Hematopoietic multipotent progenitor cell (in vitro differentiated cells): Measurements from ENCODE around the gene NXN. TPM values are rescaled to one million over a fixed set of nuclear protein-coding genes. Genes with fewer than 3 reads are reported as not detected.
"Not testable (repeated sequence)": the region's sequence is repeated elsewhere in the genome, so short reads cannot be mapped to it uniquely, and the experiment has no call there.

Source experiments
- DNase-seq, 3 donors: peaks; one replicate each; pipeline ENCODE4 v3.0.0-alpha.2; 2011 to 2015; ENCODE audit warnings: low read depth in 2 of 3, low spot score in 2 of 3
- total RNA-seq: library from RNA; depleted of rRNA; stranded (reverse); fragments of >200 nt; gene quantifications from one replicate; pipeline ENCODE4 v1.2.3, GENCODE V29; 2012

Gene NXN
- total RNA-seq, 1 donor: 1.6 TPM

DNA sequence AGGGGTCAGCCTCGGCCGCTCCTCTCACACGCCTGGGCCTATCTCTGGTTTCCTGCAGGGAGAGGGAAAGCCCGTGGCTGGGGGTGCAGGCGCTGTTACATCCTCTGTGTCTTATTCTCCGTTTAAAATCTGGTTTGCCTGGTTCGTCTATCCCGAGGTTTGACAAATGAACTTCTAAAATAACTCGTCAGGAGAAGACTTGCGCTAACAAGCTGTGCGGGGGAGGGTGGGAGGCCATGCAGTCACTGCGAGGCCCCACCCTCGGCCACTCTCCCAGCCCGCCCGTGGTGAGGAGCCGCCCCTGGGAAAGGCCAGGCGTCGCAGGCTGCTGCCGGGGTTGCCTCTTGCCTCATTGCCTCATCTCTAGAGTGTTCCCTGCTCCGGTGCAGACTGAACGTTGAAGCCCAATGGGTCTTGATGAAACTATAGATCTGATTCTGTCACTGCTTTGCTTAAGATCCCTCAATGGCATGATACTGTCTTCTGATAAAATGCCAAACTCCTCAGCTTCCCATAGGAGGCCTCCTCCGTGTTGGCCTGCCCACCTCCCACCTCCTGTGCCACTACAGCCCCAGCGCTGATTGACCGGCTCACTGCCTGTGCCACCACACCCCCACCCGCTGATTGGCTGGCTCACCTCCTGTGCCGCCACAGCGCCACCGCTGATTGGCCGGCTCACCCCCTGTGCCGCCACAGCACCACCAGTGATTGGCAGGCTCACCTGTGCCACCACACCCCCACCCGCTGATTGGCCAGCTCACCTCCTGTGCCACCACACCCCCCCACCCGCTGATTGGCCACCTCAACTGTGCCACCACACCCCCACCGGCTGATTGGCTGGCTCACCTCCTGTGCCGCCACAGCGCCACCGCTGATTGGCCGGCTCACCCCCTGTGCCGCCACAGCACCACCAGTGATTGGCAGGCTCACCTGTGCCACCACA is 189.4 kb downstream of the NXN start:
- not testable (repeated sequence) for DNase-seq

DNA sequence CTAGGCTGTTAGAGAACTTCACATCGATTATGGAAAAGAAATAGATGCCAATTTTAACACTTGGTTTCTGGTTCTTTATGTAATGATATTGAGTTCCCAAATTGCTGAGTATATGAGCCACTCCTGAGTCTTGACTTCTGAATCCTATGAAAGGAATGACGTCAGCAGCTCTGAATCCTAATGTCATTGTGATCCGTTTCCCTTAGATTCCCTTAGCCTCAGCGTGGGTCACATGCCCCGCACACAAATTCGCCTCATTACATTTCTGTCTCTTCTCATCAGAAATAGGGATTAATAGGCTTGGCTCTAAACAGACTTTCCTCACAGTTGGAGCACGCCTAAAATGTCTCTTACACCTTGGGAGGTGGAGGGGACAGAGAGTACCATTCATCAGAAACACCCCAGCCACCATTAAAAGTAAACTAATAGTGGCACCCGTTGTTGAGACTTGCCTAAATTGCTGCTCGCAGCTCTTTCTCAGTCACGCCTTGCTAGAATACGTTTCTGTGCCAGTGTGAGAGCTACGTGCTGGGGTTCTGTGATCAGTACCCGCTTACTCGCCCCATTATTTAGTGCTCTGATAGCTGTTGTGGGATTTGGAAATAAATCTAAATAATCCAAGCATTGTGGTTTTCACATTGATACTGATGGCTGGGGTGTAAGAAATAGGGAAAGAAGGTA is 190.3 kb downstream of the NXN start:
- DNase-seq: no peak

DNA sequence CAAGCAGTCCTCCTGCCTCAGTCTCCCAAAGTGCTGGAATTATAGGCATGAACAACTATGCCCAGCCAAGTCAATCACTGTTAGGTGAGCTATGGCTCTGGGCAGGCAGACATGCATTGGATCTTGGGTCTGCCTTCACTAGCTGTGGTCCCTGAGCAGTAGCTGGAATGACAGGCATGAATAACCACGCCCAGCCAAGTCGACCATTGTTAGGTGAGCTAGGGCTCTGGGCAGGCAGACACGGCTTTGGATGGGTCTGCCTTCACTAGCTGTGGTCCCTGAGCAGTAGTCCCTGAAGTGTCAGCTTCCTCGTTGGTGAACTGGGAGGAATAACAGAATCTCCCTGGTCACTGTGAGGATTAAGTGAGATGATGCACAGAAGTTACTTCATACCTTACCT is 191.0 kb downstream of the NXN start:
- DNase-seq: no peak

DNA sequence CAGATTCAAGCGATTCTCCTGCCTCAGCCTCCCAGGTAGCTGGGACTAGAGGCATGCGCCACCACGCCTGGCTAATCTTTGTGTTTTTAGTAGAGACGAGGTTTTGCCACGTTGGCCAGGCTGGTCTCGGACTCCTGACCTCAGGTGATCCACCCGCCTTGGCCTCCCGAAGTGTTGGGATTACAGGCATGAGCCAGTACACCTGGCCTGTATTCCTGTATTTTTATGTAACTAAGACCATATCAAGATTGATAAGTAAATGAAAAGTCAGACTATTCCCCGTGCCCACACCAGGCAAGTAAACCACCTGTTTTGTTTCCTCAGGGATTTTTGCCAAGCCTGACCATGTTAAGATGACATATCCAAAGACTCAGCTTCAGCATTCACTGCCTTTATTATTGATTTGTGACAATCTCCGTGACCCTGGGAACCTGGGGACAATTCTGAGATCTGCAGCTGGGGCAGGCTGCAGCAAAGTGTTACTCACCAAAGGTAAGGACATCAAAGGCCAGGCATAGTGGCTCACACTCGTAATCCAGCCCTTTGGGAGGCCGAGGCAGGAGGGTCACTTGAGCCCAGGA is 191.8 kb downstream of the NXN start:
- no peak for DNase-seq

DNA sequence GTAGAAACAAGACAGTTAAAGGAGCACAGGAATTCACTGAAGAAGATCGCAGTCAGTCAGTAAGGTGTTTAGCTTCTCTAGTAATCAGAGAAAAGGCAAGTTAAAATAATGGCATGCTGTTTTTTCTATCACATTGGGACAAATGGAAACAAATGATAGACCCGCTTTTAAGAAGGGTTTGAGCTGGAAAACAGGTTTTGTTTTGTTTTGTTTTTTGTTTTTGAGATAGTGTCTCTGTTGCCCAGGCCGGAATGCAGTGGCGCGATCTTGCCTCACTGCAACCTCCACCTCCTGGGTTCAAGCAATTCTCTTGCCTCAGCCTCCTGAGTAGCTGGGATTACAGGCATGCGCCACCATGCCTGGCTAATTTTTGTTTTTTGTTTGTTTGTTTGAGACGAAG is 193.7 kb downstream of the NXN start:
- not testable (repeated sequence) for DNase-seq

DNA sequence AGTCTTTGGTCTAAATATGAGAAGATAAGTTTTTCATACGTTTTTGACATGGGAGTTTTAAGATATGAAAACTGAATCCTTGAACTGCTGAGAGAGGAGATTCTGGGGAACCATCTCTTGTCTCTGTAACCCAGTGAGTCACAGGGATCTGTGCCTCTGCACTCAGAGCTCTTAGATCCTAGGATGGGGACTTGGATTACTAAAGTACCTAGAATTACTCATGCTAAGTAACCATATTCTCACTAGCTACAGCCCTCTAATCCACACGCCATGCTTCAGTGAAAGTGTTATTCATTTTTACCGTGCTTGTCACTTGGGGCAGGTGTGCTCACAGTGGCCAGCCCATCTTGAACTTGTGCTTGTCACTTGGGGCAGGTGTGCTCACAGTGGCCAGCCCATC is 195.4 kb downstream of the NXN start:
- no peak for DNase-seq

DNA sequence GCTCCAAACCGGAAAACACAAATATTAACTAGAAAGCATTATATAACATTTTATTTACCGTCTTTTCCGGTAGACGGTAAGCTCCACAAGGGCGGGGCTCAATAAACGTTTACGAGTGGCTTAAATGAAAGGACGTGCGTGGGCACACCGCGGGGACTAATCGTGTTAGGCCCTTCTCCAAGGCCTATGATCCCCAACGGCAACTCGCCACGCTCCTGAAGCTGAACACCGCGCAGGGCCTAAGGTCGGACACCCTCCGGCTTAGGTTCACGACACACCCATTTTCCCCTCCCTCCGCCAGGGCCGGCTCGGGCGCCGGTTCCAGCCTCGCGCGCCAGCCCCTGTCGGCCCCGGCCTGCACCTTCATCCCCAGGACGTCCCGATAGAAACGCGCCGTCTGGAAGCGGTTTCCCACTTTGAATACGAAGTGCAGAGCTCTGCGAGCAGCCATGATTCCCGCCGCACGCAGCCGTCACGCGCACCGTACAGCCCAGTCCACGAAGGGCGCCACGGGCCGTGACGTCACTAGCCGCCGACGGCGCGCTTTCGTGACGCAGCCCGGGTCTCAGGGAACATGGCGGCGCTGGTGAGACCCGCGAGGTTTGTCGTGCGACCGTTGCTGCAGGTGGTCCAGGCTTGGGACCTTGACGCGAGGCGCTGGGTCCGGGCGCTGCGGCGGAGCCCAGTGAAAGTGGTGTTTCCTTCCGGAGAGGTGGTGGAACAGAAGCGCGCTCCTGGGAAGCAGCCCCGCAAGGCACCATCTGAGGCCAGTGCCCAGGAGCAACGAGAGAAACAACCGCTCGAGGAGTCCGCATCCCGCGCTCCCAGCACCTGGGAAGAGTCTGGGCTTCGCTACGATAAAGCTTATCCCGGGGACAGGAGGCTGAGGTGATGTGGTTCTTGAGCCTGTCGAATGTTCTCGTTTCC is 197.5 kb downstream of the NXN start, which contains the start of the genes GLOD4 and MRM3:
Gene GLOD4 (minus strand): TSS at position 476 of the 927 bp plus-strand sequence. CDS start 25 bp downstream, at position 451.
Gene MRM3 (plus strand): TSS at position 549 of the 927 bp plus-strand sequence. CDS start 26 bp downstream, at position 575.
- peak; percentile 92 to 97 (median 92) for DNase-seq

DNA sequence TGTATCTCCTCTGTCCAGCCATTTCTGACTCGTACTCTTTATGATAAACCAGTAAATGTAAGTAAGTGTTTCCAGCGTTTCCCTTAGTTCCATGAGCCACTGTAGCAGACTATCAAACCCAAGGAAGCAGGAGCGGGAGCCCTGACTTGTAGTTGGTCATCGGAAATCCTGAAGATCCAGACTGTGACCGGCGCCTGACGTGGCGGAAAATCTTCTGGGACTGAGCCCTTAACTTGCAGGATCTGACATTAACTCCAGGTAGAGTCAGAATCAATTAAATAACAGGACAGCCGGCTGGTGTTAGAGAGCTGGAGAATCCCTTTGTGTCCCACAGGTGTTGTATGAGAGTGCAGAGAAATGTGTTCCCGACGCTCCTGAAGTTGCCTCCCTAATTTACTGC is 201.5 kb downstream of the NXN start:
- DNase-seq: no peak

DNA sequence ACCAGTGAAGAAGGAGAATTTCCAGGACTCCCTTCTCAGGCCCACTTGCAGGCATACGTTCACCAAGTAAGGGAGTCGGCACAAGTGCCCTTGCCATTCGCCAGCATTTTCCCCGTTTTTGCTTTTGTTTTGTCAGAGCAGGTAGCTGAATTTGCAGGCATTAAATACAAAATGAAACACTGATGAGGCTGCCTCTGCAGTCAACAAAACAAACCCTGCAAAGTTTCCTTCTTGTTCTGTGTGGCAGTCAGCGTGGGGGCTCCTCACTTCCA is 205.3 kb downstream of the NXN start:
- no peak for DNase-seq

DNA sequence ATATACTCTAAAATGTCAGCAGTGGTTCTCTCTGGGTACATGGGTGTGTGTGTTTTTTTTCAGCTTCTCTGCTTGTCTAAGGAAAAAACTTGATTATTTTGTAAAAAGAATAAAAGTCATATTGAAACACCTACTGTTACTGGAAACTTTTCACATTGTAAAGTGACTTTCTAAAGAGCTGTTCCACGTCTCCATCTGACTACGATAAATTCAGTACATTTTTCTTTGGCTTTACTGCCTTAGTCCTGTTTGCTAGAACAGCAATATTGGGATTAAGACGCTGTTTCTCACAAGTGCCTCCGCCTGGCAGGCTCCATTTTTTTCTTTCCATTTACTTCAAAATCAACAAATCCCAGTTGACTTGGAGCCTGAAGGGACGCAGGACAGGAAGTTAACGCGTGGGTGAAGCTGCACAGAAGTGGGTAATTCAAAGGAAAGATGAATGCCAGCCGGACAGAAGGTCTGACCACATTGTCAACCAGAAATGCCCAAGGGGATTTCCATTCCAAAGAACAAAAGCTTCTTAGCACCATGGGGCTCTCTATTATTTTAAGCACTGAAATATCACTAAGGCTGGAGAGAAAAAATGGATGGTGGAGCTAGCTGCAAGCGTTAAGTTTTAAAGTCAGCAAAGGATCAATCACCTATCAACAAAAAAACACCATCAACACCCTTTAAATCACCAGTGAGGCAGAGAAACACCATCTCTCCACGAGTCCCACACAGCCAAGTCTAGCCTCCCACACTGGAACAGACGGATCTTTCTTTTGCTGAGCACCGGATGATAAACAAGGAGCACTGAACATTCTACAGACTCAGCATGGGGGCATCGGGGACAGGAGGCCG is 205.9 kb downstream of the NXN start:
- DNase-seq: no peak

DNA sequence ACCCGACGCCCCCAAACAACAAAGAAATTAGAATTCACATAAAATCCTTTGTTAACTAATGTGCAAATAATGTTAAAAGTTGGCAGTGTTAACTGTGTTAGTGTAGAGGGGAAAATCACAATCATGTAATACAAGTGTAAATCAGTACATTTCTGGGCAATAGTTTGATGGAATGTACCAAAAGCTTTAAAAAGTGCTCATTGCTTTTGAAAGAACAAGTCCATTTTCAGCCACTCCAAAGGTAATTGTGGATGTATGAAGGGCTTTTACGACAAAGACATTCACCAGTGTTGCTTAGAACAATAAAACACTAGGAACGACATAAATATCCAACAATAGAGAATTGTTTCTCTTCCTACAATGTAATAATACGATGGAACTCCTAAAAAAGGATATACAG is 206.6 kb downstream of the NXN start:
- no peak for DNase-seq

DNA sequence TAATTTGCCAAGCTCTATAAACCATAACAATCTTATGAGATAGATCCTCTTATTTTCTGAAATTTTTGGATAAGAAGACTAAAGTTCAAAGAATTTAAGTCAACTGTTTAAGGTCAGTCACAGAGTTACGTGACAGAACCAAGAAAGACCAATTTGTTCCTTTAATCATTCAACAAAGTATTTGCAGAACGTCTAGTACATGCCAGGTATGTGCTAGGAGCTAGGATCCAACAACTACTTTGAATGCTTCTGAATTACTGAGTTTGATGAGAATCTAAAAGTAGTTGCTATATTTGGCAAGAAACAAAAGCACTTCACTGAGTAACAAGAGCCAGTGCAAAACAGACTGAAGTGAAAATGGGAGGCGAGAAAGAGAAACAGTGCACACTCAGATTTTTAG is 212.5 kb downstream of the NXN start:
- no peak for DNase-seq

DNA sequence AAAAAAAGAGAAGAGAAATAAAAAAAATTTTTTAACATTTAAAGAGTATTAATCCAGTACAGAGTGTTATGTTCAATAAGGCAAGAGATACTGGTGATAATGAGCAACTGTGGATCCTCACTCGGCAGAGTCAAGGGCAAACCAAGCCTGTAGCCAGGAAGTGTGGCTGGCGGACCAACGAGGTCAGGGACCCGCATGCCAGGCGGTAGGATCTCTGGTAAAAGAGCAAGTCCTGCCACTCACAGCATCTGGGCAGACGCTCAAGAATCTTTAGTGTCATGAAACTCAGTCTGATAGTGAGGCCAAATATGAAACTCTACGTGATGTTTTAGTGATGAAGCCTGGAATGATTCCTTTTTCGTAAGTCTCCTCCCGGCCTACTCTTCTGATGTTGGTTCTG is 219.2 kb downstream of the NXN start:
- DNase-seq: no peak

DNA sequence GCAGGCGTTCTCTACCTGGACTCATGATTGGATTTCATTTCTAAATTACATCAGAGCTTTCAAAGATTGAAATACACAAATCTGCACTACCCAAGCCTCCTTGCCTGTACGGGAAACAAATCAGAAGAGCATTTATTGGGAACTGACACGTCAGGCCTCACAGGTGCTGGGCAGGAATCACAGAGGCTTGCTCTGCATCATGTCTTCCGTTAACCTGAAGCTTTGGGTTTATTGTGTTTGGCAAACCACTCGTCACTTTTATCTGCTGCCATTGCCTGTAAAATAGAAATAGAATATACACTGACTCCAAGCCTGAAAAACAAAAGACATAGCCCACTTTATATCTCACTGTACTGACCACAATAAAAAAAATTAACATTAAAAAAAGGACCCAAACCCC is 219.6 kb downstream of the NXN start:
- DNase-seq: no peak

DNA sequence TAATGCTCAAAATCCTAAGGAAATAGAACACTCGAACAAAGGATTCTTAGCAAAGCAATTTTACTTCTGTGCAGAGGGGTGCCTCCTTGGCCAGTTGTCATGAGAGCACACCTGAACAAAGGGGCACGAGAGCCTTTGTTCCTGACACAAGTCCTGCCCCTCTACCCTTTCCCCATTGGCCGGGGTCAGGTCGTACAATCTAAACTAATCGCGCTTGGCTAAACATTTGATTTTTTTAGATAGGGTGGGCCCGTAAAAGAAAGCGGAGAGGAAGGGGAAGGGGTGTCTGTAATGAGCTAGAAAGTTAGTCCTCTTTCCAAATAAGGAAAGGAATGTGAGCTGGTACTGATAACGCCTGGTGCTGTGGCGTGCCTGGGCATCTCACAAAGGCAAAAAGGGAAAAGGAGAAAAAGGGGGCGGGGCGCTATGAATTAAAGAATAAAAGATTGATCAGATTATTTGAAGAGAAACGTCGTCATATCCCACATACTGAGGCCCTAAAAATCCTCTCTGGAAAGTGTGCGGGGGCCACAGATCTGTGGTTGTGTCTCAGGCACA is 223.5 kb downstream of the NXN start:
- DNase-seq: not testable (repeated sequence)

DNA sequence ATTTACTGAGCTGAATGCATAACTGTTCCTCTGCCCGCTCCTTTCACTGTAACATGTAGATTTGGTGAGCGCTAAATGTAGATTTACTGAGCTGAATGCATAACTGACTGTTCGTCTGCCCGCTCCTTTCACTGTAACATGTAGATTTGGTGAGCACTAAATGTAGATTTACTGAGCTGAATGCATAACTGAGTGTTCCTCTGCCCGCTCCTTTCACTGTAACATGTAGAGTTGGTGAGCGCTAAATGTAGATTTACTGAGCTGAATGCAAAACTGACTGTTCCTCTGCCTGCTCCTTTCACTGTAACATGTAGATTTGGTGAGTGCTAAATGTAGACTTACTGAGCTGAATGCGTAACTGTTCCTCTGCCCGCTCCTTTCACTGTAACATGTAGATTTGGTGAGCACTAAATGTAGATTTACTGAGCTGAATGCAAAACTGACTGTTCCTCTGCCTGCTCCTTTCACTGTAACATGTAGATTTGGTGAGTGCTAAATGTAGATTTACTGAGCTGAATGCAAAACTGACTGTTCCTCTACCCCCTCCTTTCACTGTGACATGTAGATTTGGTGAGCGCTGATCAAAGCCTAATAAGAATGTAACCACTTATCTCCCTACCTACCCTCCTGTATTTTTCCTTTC is 224.1 kb downstream of the NXN start:
- not testable (repeated sequence) for DNase-seq

DNA sequence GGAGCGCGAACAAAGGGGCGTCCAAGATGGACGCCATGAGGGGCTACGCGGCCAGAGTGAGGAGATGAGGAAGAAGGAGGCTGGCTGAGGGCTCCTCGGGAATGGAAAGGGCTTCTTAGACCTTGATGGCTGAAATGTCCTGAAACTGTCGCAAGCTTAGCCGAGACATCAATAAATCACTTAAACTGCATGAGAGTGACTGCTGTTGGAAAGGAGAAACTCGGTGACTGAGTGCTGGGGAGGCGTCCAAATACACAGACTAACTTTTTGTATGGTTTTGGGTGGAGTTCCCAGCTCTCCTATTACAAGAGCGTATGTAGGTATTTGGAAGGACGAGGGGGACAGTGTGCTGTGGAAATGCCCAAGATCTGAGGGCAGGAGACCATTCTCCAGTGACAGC is 226.2 kb downstream of the NXN start:
- peak in 1 of 3 donors; percentile 7 for DNase-seq

DNA sequence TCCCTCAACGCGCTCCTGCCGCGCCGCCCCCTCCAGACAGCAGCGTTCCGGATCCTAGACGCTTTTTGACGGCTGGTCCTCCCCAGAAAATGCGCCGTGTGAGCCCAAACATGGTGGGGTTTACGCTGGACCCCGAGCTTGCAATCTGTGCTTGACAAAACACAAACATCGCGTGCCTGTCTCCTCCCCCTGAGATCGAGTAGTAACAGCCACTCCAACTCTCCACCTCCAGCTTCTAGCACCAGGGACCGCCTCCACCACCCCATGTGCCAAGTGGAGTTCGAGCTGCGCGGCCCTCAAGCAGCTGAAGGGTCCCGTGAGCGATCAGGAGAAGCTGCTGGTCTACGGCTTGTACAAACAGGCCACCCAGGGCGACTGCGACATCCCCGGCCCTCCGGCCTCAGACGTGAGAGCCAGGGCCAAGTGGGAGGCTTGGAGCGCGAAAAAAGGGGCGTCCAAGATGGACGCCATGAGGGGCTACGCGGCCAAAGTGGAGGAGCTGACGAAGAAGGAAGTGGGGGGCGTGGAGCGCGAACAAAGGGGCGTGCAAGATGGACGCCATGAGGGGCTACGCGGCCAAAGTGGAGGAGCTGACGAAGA is 226.9 kb downstream of the NXN start:
- DNase-seq: peak in 2 of 3 donors; percentile 47 to 64
